Activated naive CD4-positive, alpha-beta T cell treated with anti-CD3 and anti-CD28 coated beads for 36 hours (primary cell): ENCODE data around the gene JUP. TPM values are rescaled to one million over a fixed set of nuclear protein-coding genes. Genes with fewer than 3 reads are reported as not detected.
"Not testable (repeated sequence)": the region's sequence is repeated elsewhere in the genome, so short reads cannot be mapped to it uniquely, and the experiment has no call there.

Experiments
- CTCF ChIA-PET: fragments of 350-600 bp; sonication (Branson Sonifier 250); formaldehyde crosslinking; loops from one replicate; lab custom pipeline; 2021; ENCODE audit warnings: antibody characterized with exemption; lab: Charles Lee
- DNase-seq: peaks from one replicate; pipeline ENCODE4 v3.0.0-alpha.2; 2020
- H3K27ac Mint-ChIP-seq: one replicate; pipeline ENCODE4 v1.8.0; 2021; ENCODE audit warnings: mild to moderate bottlenecking, mixed read lengths
- H3K27me3 Mint-ChIP-seq: one replicate; pipeline ENCODE4 v1.8.0; 2021; ENCODE audit warnings: low read depth, mixed read lengths
- H3K36me3 Mint-ChIP-seq: one replicate; pipeline ENCODE4 v1.8.0; 2021; ENCODE audit warnings: low read depth, mixed read lengths
- H3K4me1 Mint-ChIP-seq: one replicate; pipeline ENCODE4 v1.8.0; 2021; ENCODE audit warnings: low read depth, mixed read lengths
- H3K4me3 Mint-ChIP-seq: one replicate; pipeline ENCODE4 v1.8.0; 2021; ENCODE audit warnings: mild to moderate bottlenecking, moderate library complexity, mixed read lengths
- H3K9me3 Mint-ChIP-seq: one replicate; pipeline ENCODE4 v1.8.0; 2021; ENCODE audit warnings: mixed read lengths
- intact Hi-C: fragments of 100-400 bp; cut with micrococcal nuclease; formaldehyde crosslinking; loops from one replicate; pipeline ENCODE4 v1.15.1; 2023
- total RNA-seq, 2 experiments: library from RNA; stranded (reverse); gene quantifications; one replicate each; pipeline ENCODE4 v1.2.3, GENCODE V29; 2021

JUP gene
- under 1 TPM; 0.27 to 0.33 TPM for total RNA-seq

DNA sequence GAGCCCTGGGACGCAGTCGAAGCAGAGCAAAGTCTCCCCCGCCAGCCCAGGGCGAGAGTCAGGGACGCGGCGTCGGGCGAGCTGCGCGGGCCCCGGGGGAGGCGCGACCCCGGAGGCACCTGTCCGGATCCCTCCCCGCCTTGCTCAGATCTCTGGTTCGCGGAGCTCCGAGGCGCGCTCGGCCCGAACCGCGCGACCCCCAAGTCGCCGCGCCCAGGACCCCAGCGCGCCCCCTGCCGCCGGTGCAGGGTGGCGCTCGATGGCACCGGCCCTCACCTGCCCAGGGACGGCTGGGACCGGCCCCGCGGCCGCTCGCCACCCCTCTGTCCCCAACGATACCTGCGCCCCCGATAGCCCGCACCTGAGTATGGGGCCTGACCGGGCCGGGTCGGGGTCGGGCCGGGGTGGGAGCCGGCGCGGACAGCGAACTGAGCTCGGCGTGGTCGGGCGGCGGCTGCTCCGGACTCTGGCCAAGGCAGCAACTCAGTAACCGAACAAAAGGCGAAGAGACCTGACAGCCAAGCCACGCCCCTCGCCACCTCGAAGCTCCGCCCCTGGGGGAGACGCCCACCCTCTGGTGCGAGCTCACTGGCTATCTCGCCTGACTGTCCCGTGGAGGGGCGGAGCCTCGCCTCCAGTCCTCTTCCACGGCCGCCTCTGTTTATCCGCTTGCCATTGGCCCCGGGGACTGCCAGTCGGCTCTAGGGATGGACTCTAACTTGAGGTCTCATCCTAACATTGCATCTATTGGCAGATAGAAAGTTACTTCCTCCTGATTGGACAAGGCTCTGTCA, at the start of gene JUP:
TSS of gene JUP (minus strand) at position 485 of the 794 bp plus-strand sequence. CDS start 14,857 bp downstream, outside the sequence.
- H3K27me3 Mint-ChIP-seq, result peaks cover 23% of the 10 kb centered on the region
- CTCF ChIA-PET, result interaction anchor here (0.6 to 2.0 kb wide), 6 partner anchors 15 to 81 kb away, joined by 3 to 5 read pairs (median 4); no protein-coding TSS in a partner anchor
- peak within 1 kb of the TSS; percentile 57 for H3K4me3 Mint-ChIP-seq
- intact Hi-C loops, result no loop called here
- no peak within 1 kb of the TSS for H3K27ac Mint-ChIP-seq
- no peaks in the 10 kb centered on the region for H3K36me3 Mint-ChIP-seq
- peak; percentile 93 for DNase-seq
- H3K9me3 Mint-ChIP-seq, result no peaks in the 10 kb centered on the region
- peaks cover 22% of the 10 kb centered on the region for H3K4me1 Mint-ChIP-seq

DNA sequence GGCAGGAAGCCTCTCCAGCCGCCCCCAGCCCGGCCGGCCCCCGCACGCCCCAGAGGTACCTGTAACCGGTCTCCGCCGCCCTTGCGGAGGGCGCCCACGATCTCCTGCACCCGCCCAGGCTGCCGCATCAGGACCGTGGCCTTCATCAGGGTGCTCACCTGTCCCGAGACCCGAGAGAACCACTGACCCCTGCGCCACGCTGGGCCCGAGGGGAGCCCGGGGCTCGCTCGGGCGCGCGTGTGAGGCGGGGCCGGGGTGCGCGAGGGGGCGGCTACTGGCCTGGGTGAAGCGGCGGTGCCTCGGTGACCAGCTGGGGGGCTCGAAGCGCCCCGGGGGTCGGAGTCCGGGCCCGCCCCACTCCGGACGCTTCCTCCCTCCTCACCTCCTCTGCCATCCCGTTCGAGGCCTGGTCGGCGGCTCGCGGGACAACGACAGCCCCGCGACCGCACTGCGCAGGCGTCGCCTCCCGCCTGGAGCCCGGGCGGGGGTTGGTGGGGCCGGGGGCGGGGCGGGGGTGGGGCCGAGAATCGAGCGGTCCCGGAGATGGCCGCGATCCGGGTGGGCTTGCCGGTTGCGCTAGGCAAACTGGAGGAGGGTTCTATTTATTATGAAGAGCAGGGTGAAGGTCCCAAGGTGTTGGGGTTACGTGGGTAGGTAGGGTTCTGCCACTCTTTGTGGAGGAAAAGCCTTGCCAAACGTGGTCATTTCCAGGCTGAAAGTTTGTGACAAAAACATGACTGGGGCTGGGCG, 49.5 kb upstream of the JUP start, which contains the start of gene NT5C3B:
TSS of gene NT5C3B (minus strand) at position 433 of the 750 bp plus-strand sequence. CDS start at position 394, 39 bp downstream.
- Mint-ChIP-seq H3K4me1 (peaks cover 16% of the 10 kb centered on the region), H3K27ac (peak within 1 kb of the TSS; percentile 8), H3K4me3 (peak within 1 kb of the TSS; percentile 80), H3K36me3 (peaks cover 4% of the 10 kb centered on the region), H3K9me3 (no peaks in the 10 kb centered on the region), H3K27me3 (no peaks in the 10 kb centered on the region)
- peak; percentile 52 for DNase-seq
- intact Hi-C loops, result loop anchor here (2.0 kb wide), 1 partner anchor 29 kb away; the partner anchor contains the start of gene KLHL11
- CTCF ChIA-PET, result interaction anchor here (1.0 kb wide), 1 partner anchor 13 kb away, joined by 4 read pairs; no protein-coding TSS in a partner anchor

DNA sequence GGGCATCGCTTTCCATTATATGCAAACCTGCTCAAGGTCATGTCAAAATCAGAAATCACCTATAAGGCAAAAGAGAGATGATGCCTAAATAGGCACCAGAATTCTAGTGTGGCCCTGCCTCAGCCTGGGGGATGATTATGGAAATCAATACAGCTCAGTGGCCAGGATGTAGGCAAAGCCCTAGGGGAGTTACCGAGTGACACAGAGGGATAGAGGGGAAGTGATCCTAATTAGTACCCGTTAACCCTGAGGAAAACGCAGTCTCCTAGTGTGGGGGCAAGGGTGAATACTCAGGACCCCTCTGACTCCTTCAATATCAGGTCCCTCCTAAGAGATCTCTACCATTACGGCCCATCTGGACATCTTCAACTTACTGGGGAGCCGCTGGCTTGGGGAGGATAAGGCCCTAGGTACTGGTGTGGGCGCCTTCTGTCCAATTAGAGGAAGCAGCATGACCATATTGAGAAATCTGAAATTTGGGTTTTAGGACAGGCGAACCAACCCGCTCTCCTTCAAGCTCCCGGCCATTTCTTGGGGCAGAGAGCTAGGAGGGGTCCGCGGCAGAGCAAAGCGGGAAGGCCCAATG, 48.8 kb upstream of the JUP start:
- Mint-ChIP-seq H3K4me3 (peak overlapping the region; percentile 77), H3K4me1 (peaks cover 16% of the 10 kb centered on the region), H3K27me3 (no peaks in the 10 kb centered on the region), H3K36me3 (peaks cover 6% of the 10 kb centered on the region), H3K27ac (peak overlapping the region; percentile 8), H3K9me3 (no peaks in the 10 kb centered on the region)
- CTCF ChIA-PET, result interaction anchor here (1.2 kb wide), 1 partner anchor 21 kb away, joined by 3 read pairs; no protein-coding TSS in a partner anchor
- no peak for DNase-seq
- intact Hi-C loops, result no loop called here

DNA sequence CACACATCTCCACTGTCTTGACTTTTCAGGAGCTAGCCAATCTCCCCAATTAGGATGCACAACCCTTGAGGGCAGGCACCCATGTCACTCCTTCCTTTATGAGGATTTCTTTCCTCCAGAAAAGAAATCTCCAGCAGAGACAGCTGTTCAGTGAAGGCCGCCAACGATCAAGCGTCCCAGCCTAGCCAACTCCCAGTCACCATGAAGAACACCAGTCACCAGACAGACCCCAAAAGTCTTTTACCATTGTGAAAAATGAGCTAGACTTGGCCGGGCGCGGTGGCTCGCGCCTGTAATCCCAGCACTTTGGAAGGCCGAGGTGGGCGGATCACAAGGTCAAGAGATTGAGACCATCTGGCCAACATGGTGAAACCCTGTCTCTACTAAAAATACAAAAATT, 43.5 kb upstream of the JUP start:
- H3K4me1 Mint-ChIP-seq, H3K27me3 Mint-ChIP-seq, H3K27ac Mint-ChIP-seq, CTCF ChIA-PET, DNase-seq, H3K9me3 Mint-ChIP-seq, H3K4me3 Mint-ChIP-seq, intact Hi-C loops, H3K36me3 Mint-ChIP-seq: not testable (repeated sequence)

DNA sequence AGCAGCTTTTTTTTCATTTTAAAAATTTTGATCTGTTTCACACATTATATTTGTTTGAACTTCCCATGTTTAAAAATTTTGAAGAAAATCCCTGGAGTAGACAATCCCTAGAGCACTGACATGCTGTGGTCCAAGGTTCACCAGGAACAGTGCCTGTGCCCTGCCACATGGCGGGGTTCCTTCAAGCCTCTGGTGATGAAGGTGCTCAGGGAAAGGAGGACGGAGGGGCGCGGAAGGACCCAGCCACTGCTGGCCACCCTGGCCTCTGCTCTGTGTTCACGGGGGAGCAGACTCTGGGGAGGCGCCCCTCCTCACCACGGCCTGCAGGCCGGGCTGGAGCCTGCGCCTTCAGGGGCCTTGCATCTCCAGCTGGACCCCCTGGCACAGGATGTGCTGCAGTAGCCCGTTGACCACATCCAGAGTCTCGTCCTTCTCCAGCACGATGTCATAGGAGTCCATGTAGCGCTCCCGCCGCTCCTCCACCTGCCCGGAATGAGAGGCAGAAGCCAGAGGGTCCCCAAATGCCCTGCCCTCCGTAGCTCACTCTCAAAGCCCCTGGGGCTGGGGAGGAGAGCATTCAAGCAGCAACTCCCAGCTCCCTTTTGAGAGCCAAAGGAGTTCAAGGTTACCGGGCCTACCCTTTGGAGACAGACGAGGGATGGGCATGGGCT, 38.8 kb upstream of the JUP start:
- H3K27ac Mint-ChIP-seq, result no peak overlapping the region
- CTCF ChIA-PET, result no interaction called here

DNA sequence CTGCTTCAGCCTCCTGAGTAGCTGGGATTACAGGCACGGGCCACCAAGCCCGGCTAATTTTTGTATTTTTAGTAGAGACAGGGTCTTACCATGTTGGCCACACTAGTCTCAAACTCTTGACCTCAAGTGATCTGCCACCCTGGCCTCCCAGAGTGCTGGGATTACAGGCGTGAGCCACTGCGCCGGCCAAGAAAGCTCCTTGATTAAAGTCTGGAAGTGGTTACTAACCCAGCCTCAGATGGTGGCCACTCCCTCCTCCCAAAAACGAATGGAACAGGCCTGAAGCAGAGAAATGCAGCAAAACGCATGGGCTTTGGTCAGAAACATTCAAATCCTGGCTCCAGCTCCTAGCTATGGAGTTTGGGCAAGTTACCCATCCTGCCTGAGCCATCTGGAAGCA, 37.6 kb upstream of the JUP start:
- Mint-ChIP-seq H3K9me3 (no peaks in the 10 kb centered on the region), H3K27me3 (no peaks in the 10 kb centered on the region), H3K4me3 (no peak overlapping the region), H3K36me3 (peaks cover 3% of the 10 kb centered on the region), H3K27ac (no peak overlapping the region), H3K4me1 (no peaks in the 10 kb centered on the region)
- CTCF ChIA-PET, result interaction anchor here (1.0 to 1.2 kb wide), 3 partner anchors 13 to 22 kb away, joined by 3 to 4 read pairs (median 4); partner anchors contain the start of gene P3H4
- intact Hi-C loops, result no loop called here
- no peak for DNase-seq

More for the DNA sequence above, 38.8 kb upstream of the JUP start:
- Mint-ChIP-seq H3K36me3 (peaks cover 4% of the 10 kb centered on the region), H3K27me3 (no peaks in the 10 kb centered on the region), H3K9me3 (no peaks in the 10 kb centered on the region), H3K4me1 (no peaks in the 10 kb centered on the region), H3K4me3 (no peak overlapping the region)
- DNase-seq, result no peak
- intact Hi-C loops, result no loop called here

DNA sequence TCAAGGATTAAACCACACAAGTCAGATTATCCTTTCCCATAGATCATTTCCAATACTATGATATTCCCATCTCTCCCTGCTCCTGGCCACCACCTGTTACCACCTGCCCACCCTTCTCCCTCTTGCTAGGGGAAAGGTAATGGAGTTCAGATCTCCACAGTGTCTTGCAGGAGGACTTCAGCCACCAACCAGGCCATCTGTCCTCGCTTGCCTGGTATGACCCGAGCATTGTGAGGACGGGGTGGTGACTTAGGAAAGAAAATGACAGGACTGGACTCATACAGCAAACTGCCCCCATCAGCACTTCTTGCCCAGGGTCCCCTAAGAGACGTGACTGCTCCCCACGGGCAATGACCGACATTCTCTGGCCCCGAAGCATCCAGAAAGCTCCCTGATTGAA, 37.1 kb upstream of the JUP start:
- Mint-ChIP-seq H3K4me1 (no peaks in the 10 kb centered on the region), H3K9me3 (no peaks in the 10 kb centered on the region), H3K27me3 (no peaks in the 10 kb centered on the region), H3K4me3 (no peak overlapping the region), H3K27ac (no peak overlapping the region), H3K36me3 (peaks cover 2% of the 10 kb centered on the region)
- intact Hi-C loops, result no loop called here
- no peak for DNase-seq
- CTCF ChIA-PET, result interaction anchor here (1.0 to 1.2 kb wide), 3 partner anchors 12 to 22 kb away, joined by 3 to 4 read pairs (median 4); partner anchors contain the start of gene P3H4

DNA sequence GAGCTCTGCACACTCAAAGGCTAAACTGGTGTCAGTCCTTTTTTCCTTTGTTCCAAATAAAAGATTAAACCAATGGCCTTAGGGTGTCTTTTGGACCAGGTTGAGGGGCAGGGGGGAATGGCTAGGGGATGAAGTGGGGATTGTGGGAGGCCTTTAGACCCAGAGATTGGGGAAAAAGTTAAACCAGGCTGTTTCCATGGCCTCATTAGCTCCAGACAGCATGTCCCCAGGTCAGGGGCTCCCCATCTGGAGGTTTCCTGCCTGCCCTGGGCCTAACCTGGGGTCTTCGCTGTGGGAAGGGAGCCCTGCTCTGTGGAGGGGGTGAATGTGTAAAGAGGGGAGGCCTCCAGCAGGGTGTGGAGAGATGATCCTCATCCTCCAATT, 36.6 kb upstream of the JUP start:
- Mint-ChIP-seq H3K36me3 (no peaks in the 10 kb centered on the region), H3K4me3 (no peak overlapping the region), H3K9me3 (no peaks in the 10 kb centered on the region), H3K27me3 (no peaks in the 10 kb centered on the region), H3K27ac (no peak overlapping the region), H3K4me1 (no peaks in the 10 kb centered on the region)
- CTCF ChIA-PET, result interaction anchor here (1.0 to 1.2 kb wide), 2 partner anchors 12 to 14 kb away, joined by 4 read pairs; partner anchors contain the start of gene P3H4
- DNase-seq, result no peak
- intact Hi-C loops, result no loop called here

DNA sequence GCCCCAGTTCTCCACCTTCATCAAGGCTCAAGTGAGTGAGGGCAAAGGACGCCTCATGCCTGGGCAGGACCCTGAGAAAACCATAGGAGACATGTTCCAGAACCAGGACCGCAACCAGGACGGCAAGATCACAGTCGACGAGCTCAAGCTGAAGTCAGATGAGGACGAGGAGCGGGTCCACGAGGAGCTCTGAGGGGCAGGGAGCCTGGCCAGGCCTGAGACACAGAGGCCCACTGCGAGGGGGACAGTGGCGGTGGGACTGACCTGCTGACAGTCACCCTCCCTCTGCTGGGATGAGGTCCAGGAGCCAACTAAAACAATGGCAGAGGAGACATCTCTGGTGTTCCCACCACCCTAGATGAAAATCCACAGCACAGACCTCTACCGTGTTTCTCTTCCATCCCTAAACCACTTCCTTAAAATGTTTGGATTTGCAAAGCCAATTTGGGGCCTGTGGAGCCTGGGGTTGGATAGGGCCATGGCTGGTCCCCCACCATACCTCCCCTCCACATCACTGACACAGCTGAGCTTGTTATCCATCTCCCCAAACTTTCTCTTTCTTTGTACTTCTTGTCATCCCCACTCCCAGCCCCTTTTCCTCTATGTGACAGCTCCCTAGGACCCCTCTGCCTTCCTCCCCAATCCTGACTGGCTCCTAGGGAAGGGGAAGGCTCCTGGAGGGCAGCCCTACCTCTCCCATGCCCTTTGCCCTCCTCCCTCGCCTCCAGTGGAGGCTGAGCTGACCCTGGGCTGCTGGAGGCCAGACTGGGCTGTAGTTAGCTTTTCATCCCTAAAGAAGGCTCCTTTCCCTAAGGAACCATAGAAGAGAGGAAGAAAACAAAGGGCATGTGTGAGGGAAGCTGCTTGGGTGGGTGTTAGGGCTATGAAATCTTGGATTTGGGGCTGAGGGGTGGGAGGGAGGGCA, 36.0 kb upstream of the JUP start:
- no peak for DNase-seq
- Mint-ChIP-seq H3K36me3 (no peaks in the 10 kb centered on the region), H3K27me3 (no peaks in the 10 kb centered on the region), H3K27ac (no peak overlapping the region), H3K9me3 (no peaks in the 10 kb centered on the region), H3K4me3 (no peak overlapping the region), H3K4me1 (no peaks in the 10 kb centered on the region)
- intact Hi-C loops, result no loop called here
- CTCF ChIA-PET, result interaction anchor here (0.6 to 1.2 kb wide), 2 partner anchors 14 to 54 kb away, joined by 3 to 4 read pairs; no protein-coding TSS in a partner anchor

DNA sequence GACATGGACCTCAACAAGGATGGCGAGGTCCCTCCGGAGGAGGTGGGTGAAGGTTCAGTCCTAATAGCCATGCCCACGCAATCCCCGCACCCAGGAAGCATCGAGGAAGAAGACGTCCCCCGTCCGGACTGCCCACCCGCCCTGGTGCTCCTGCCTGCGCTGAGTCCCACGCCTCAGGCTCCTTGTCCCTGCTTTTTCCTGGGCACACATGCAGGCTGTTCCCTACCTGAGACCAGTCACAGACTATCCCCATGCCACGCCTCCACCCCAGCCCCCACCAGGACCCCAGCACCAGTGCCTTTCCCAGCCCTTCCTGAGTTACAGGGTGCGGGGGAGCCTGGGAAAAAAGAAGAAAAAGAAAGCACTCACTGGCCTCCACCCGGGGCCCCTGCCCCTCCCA, 35.3 kb upstream of the JUP start:
- H3K9me3 Mint-ChIP-seq, result no peaks in the 10 kb centered on the region
- no peak overlapping the region for H3K4me3 Mint-ChIP-seq
- no peaks in the 10 kb centered on the region for H3K4me1 Mint-ChIP-seq
- no peaks in the 10 kb centered on the region for H3K27me3 Mint-ChIP-seq
- CTCF ChIA-PET, result no interaction called here
- H3K27ac Mint-ChIP-seq, result no peak overlapping the region
- no peaks in the 10 kb centered on the region for H3K36me3 Mint-ChIP-seq
- intact Hi-C loops, result no loop called here
- DNase-seq, result no peak

DNA sequence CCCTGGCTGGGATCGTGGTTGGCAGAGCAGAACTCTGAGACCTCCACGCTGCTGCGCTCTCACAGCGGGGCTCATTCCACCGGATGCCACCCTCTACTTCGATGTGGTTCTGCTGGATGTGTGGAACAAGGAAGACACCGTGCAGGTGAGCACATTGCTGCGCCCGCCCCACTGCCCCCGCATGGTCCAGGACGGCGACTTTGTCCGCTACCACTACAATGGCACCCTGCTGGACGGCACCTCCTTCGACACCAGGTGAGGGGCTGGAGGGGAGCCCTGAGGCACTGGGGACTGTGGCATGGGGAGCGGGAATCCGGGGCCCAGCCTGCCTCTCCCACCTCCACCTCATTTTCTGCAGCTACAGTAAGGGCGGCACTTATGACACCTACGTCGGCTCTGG, 31.5 kb upstream of the JUP start:
- CTCF ChIA-PET, result no interaction called here
- H3K27me3 Mint-ChIP-seq, result peaks cover 3% of the 10 kb centered on the region
- no peak for DNase-seq

More for the DNA sequence above, 31.5 kb upstream of the JUP start:
- Mint-ChIP-seq H3K4me3 (no peak overlapping the region), H3K4me1 (peaks cover 3% of the 10 kb centered on the region), H3K27ac (no peak overlapping the region), H3K9me3 (no peaks in the 10 kb centered on the region), H3K36me3 (no peaks in the 10 kb centered on the region)
- intact Hi-C loops, result no loop called here
